ENCODE measurements around the gene GATAD2A. TPM values are rescaled to one million over a fixed set of nuclear protein-coding genes. Genes with fewer than 3 reads are reported as not detected.

Gene GATAD2A
- total RNA-seq, 1 experiment from 2014 or later = 99.6 TPM

DNA sequence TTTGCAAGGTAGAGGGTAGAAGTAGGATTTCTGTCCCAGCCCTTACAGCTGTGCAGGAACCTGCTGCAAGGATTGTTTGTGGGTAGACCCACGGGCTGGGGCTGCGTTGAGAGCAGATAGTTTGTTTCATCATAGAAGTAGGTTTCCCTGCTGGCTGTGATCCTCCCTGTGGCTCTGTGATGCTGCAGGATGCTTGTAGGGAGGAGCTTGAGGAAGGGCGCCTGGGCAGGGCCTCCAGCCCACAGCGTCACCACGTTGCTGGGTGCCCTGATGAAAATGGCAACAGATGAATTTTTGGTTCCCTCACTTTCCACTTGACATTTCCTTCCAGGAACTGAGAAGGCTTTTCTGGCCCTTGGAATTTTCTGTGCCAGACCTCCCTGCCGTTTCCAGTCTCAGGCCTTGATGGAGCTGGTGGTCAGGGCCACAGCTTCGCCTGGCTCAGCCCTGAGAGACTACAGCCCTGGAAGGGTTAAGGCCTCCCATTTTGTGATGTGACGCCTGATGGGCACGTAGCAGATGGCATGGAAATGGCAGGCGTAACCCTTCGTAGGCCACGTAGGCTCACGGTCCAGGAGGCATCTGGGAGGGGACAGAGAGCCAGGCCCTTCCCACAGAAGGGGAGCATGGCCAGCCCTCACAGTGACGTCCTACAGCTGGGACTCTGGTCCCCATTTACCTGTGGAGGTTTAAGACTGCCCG is 42.2 kb downstream of the GATAD2A start:
- no TSS peak for BruUV-seq (replicated peaks)
- in situ Hi-C loops (cut with HindIII; ENCODE audit: low pct_unique_long_range_greater_than_20kb, low sequenced_read_pairs) = no loop called here
- no peaks in the 10 kb centered on the region for H3K27me3 ChIP-seq (ENCODE audit: control insufficient read depth, insufficient read depth, low read length)
- no peak overlapping the region for H3K4me3 ChIP-seq (ENCODE audit: low read depth in 2 of 2, low read length in 2 of 2)
- H3K36me3 ChIP-seq (ENCODE audit: control insufficient read depth, insufficient read depth, low read length) = no peaks in the 10 kb centered on the region
- CTCF ChIA-PET = no interaction called here
- ATAC-seq (no peak), DNase-seq (ENCODE audit: low read depth, low spot score) (no peak)
- TF ChIP-seq SIN3A (IDR thresholded peaks at IDR 0.05; ENCODE audit: borderline replicate concordance, insufficient read depth, low read depth, low read length) (no peak), TCF7L2 (IDR thresholded peaks at IDR 0.05; ENCODE audit: low read depth, low read length) (no peak), POLR2AphosphoS5 (IDR thresholded peaks at IDR 0.05; ENCODE audit: low read depth, low read length) (no peak)
- TF ChIP-seq, protein P1, sequence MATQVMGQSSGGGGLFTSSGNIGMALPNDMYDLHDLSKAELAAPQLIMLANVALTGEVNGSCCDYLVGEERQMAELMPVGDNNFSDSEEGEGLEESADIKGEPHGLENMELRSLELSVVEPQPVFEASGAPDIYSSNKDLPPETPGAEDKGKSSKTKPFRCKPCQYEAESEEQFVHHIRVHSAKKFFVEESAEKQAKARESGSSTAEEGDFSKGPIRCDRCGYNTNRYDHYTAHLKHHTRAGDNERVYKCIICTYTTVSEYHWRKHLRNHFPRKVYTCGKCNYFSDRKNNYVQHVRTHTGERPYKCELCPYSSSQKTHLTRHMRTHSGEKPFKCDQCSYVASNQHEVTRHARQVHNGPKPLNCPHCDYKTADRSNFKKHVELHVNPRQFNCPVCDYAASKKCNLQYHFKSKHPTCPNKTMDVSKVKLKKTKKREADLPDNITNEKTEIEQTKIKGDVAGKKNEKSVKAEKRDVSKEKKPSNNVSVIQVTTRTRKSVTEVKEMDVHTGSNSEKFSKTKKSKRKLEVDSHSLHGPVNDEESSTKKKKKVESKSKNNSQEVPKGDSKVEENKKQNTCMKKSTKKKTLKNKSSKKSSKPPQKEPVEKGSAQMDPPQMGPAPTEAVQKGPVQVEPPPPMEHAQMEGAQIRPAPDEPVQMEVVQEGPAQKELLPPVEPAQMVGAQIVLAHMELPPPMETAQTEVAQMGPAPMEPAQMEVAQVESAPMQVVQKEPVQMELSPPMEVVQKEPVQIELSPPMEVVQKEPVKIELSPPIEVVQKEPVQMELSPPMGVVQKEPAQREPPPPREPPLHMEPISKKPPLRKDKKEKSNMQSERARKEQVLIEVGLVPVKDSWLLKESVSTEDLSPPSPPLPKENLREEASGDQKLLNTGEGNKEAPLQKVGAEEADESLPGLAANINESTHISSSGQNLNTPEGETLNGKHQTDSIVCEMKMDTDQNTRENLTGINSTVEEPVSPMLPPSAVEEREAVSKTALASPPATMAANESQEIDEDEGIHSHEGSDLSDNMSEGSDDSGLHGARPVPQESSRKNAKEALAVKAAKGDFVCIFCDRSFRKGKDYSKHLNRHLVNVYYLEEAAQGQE (IDR thresholded peaks at IDR 0.05; ENCODE audit: insufficient read depth in 1 of 2, low read depth in 2 of 2, low read length in 1 of 2) = no peak
- TF ChIP-seq, protein P2, sequence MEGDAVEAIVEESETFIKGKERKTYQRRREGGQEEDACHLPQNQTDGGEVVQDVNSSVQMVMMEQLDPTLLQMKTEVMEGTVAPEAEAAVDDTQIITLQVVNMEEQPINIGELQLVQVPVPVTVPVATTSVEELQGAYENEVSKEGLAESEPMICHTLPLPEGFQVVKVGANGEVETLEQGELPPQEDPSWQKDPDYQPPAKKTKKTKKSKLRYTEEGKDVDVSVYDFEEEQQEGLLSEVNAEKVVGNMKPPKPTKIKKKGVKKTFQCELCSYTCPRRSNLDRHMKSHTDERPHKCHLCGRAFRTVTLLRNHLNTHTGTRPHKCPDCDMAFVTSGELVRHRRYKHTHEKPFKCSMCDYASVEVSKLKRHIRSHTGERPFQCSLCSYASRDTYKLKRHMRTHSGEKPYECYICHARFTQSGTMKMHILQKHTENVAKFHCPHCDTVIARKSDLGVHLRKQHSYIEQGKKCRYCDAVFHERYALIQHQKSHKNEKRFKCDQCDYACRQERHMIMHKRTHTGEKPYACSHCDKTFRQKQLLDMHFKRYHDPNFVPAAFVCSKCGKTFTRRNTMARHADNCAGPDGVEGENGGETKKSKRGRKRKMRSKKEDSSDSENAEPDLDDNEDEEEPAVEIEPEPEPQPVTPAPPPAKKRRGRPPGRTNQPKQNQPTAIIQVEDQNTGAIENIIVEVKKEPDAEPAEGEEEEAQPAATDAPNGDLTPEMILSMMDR (IDR thresholded peaks at IDR 0.05) = no peak
- no peaks in the 10 kb centered on the region for H3K4me1 ChIP-seq (ENCODE audit: control insufficient read depth, insufficient read depth, low read length)
- intact Hi-C loops (cut with micrococcal nuclease; ENCODE audit: unreplicated experiment) = no loop called here
- POLR2A ChIA-PET = no interaction called here
- no peak overlapping the region for H3K27ac ChIP-seq (ENCODE audit: low read length)
- H3K9me3 ChIP-seq (ENCODE audit: control insufficient read depth, insufficient read depth, low read depth, low read length) = no peaks in the 10 kb centered on the region

DNA sequence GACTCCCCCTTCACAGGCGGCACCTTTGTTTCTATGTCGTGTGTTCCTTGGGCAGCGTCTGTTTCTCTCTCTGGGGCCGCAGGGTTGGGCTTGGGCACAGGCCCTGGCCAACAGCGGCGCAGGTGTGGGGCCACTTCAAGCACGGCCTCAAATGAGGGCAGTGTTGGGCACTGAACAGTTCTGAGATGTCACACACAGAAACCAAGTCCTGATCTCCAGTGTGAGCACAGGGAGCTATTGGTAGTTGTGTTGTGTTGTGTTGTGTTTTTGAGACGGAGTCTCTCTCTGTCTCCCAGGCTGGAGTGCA is 42.7 kb downstream of the GATAD2A start:
- H3K27me3 ChIP-seq (ENCODE audit: control insufficient read depth, insufficient read depth, low read length) = no peaks in the 10 kb centered on the region
- DNase-seq (ENCODE audit: low read depth, low spot score) (no peak), ATAC-seq (no peak)
- ChIA-PET POLR2A (no interaction called here), CTCF (no interaction called here)
- TF ChIP-seq, protein P2 (IDR thresholded peaks at IDR 0.05) = no peak
- TF ChIP-seq TCF7L2 (IDR thresholded peaks at IDR 0.05; ENCODE audit: low read depth, low read length) = no peak
- no peak for TF ChIP-seq POLR2AphosphoS5 (IDR thresholded peaks at IDR 0.05; ENCODE audit: low read depth, low read length)
- TF ChIP-seq SIN3A (IDR thresholded peaks at IDR 0.05; ENCODE audit: borderline replicate concordance, insufficient read depth, low read depth, low read length) = no peak
- TF ChIP-seq, protein P1 (IDR thresholded peaks at IDR 0.05; ENCODE audit: insufficient read depth in 1 of 2, low read depth in 2 of 2, low read length in 1 of 2) = no peak
- no peak overlapping the region for H3K4me3 ChIP-seq (ENCODE audit: low read depth in 2 of 2, low read length in 2 of 2)
- no peaks in the 10 kb centered on the region for H3K4me1 ChIP-seq (ENCODE audit: control insufficient read depth, insufficient read depth, low read length)
- H3K9me3 ChIP-seq (ENCODE audit: control insufficient read depth, insufficient read depth, low read depth, low read length) = no peaks in the 10 kb centered on the region
- intact Hi-C loops (cut with micrococcal nuclease; ENCODE audit: unreplicated experiment) = no loop called here
- no peak overlapping the region for H3K27ac ChIP-seq (ENCODE audit: low read length)
- in situ Hi-C loops (cut with HindIII; ENCODE audit: low pct_unique_long_range_greater_than_20kb, low sequenced_read_pairs) = no loop called here
- BruUV-seq (replicated peaks) = no TSS peak
- H3K36me3 ChIP-seq (ENCODE audit: control insufficient read depth, insufficient read depth, low read length) = no peaks in the 10 kb centered on the region

All from Panc1 (cell line).